KOPT-K1 (cell line): Measurements from ENCODE around the gene SULT1E1.

ENCODE experiments used
- H3K27ac ChIP-seq: fragments of 200-600 bp; sonication (generic); 2 replicates; pipeline ENCODE4 v1.5.1; 2016; ENCODE audit warnings: antibody characterized with exemption, mild to moderate bottlenecking, low read depth, low read length; ENCODE audit not compliant: poor library complexity, severe bottlenecking
- H3K36me3 ChIP-seq: fragments of 200-600 bp; sonication (generic); 2 replicates; pipeline ENCODE4 v1.5.1; 2017; ENCODE audit warnings: antibody characterized with exemption, mild to moderate bottlenecking, low read length, moderate library complexity; ENCODE audit not compliant: insufficient read depth
- H3K9me3 ChIP-seq: fragments of 200-600 bp; sonication (generic); 2 replicates; pipeline ENCODE4 v1.5.1; 2017; ENCODE audit warnings: antibody characterized with exemption, low read length, mild to moderate bottlenecking; ENCODE audit not compliant: insufficient read depth, poor library complexity, severe bottlenecking

The SULT1E1 gene

DNA sequence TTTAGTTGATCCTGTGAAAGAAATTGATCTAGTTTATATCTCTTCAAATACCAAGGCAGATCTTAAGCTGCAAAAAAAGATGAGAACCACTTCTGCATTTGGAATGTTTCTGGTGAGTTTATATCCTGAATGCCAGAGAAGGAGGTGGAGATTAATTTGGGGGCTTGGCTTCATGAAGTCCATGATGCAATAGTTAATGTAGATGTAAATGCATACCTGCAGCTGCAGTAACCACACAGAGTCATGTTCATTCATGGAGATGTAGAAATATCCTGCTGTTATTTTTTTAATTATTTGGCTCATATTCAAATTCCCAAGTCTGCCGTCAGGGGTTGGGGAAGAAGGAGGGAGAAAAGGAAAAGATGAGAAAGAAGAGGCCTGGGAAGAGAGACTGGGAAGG, at the start of gene SULT1E1:
SULT1E1 (minus strand) TSS at position 94 of the 400 bp plus-strand sequence. CDS start 2,501 bp downstream, outside the sequence.
- H3K9me3 ChIP-seq = no peaks in the 10 kb centered on the region
- no peaks in the 10 kb centered on the region for H3K36me3 ChIP-seq
- H3K27ac ChIP-seq = no peak within 1 kb of the TSS

- Histone ChIP-seq H3K27ac (no peak overlapping the region), H3K36me3 (no peaks in the 10 kb centered on the region)
These were observed 49.2 kb upstream of the SULT1E1 start for GRCh38 chr4:69909195-69909594.

GRCh38 chr4:69907151-69907550, 47.2 kb upstream of the SULT1E1 start:
- Histone ChIP-seq H3K9me3 (no peaks in the 10 kb centered on the region), H3K27ac (no peak overlapping the region), H3K36me3 (no peaks in the 10 kb centered on the region)

More at GRCh38 chr4:69909195-69909594, 49.2 kb upstream of the SULT1E1 start:
- no peaks in the 10 kb centered on the region for H3K9me3 ChIP-seq

DNA sequence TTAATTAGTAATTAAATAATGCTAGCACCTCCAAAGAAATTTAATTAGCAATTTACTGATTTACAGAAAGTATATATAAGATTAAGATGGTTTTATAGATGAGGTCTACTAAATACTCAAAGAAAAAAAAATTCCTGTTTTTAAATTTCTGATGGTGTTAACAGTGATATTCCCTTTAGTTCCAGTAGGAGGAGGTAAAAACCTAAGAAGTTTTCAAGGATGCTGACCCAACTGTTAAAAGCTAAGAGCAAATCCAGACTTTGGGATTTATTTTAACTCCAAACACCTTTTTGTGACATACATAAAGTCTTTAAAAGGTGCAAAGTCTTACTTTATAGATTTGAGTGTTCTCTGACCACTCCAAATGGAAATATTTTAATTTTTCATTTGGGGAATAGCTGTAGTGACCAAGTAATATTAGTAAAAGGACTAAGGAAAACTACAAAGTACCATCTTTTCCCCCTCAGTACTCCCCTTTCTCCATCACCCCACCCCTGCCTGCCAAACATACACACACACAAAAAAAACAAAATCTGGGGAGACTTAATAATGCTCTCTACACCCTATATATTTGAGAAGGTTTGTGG, 36.7 kb upstream of the SULT1E1 start:
- no peaks in the 10 kb centered on the region for H3K9me3 ChIP-seq
- no peak overlapping the region for H3K27ac ChIP-seq
- H3K36me3 ChIP-seq = no peaks in the 10 kb centered on the region

DNA sequence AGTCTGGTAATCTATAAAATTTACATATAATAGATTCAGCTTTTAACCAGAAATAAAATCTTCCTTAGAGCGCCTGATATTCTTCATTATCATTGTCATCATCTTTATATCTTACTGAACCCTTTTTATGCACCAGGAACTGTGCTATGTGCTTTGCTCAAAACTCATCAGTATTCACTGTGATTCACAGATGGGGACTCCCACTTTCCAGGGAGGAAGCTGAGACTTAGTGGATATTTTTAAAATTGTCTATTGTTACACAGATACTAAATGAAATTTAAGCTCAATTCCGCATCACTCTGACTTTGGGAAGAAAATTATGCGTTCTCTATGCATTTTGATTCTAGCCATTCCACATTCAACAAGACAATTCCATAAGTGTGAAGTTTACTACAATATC, 34.8 kb upstream of the SULT1E1 start:
- Histone ChIP-seq H3K27ac (no peak overlapping the region), H3K9me3 (no peaks in the 10 kb centered on the region), H3K36me3 (no peaks in the 10 kb centered on the region)

- no peaks in the 10 kb centered on the region for H3K9me3 ChIP-seq
- H3K36me3 ChIP-seq = no peaks in the 10 kb centered on the region
- no peak overlapping the region for H3K27ac ChIP-seq
These were observed 34.2 kb upstream of the SULT1E1 start for GRCh38 chr4:69894186-69894585.

- no peak overlapping the region for H3K27ac ChIP-seq
- H3K36me3 ChIP-seq = no peaks in the 10 kb centered on the region
- no peaks in the 10 kb centered on the region for H3K9me3 ChIP-seq
These were observed 28.4 kb upstream of the SULT1E1 start for GRCh38 chr4:69888336-69888735.

DNA sequence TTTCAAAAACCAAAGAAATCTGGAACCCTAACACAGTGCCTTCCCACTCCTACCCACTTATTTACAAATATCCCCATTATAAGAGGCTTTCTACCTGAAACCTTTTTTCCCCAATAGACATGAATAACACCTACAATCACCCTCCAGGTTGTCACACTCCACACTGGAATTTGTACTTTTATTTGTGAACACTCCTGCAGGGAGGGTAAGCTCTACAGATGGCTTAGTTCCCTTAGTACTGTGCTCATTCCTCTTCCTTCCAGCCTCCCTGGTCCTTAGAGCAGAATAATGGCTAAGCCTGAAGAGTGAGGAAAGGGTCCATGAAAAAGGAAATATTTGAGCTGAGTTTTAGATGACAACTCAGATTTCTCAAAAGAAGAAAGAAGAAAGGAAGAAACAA, 22.2 kb upstream of the SULT1E1 start:
- no peak overlapping the region for H3K27ac ChIP-seq
- H3K36me3 ChIP-seq = no peaks in the 10 kb centered on the region
- H3K9me3 ChIP-seq = no peaks in the 10 kb centered on the region

GRCh38 chr4:69881173-69881773, 21.3 kb upstream of the SULT1E1 start:
- no peak overlapping the region for H3K27ac ChIP-seq
- H3K9me3 ChIP-seq = no peaks in the 10 kb centered on the region
- H3K36me3 ChIP-seq = no peaks in the 10 kb centered on the region

DNA sequence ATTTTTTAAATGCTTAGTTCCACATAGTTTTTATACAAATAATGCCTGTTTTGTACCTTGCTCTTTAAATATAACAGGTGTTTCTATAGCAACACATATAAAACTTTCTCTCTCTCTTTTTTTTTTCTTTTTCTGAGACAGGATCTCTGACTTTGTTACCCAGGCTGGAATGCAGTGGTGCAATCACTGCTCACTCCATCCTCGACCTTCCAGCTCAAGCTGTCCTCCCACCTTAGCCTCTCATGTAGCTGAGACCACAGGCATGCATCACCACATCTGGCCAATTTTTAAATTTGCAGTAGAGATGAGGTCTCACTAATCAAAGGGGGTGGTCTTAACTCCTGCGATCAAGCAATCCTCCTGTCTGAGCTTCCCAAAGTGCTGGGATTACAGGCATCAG, 18.3 kb upstream of the SULT1E1 start:
- H3K36me3 ChIP-seq = no peaks in the 10 kb centered on the region
- no peak overlapping the region for H3K27ac ChIP-seq
- no peaks in the 10 kb centered on the region for H3K9me3 ChIP-seq

DNA sequence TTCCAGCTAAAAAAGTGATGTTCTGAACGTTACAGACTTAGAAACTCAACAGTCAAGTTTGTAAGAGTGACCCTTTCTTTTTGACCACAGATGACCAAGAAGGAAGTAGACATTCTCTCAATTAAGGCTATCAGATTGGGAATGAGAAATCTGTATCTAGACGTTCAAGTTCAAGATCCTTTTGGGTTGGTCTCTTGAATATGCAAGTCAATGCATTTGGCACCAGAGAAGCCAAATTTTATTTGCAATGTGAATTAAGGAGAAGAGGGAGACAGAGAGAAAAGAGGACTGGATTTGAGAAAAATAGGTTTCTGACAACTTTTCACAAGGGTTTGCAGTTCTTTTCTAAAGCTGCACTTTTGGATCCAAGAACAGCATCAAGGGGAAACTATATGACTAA, 17.5 kb upstream of the SULT1E1 start:
- H3K36me3 ChIP-seq = no peaks in the 10 kb centered on the region
- no peaks in the 10 kb centered on the region for H3K9me3 ChIP-seq
- no peak overlapping the region for H3K27ac ChIP-seq

DNA sequence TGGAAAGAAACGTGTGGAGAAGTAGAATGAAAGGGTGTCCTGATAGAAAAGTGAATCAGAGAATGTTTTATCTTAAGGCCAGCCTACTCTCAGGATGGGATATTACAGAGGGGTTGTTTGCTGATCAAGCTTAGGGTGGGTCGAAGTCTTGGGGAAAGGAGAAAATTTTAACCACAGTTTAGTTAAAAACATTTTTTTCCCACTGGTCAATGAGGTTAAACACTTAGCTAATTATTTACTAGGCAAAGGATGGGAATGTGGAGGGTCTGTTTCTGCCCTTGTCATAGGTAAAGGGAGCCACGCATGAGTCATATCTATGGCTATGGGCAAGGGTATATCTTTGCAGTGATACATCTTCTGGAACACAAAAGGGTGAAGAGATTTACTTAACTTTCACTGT, 16.1 kb upstream of the SULT1E1 start:
- Histone ChIP-seq H3K36me3 (no peaks in the 10 kb centered on the region), H3K27ac (no peak overlapping the region), H3K9me3 (no peaks in the 10 kb centered on the region)

- Histone ChIP-seq H3K27ac (no peak overlapping the region), H3K9me3 (no peaks in the 10 kb centered on the region), H3K36me3 (no peaks in the 10 kb centered on the region)
These were observed 15.6 kb upstream of the SULT1E1 start for GRCh38 chr4:69875576-69875975.

DNA sequence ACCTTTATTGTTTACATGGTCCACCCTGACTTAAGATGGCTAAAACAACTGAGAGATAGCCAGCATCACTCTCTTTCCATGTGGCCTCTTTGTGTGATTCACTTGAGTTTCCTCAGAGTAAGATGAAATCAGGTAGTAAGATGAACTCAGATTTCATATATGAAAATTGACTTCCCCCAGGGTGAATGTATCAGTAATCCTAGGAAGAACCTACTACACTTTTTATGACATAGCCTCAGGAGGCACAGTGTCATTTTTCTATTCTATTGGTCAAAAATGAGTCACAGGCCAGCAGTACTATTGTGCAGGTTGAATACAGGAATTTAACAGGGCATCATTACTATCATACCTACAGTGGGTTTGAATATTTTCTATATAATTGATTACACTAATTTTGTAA, 14.6 kb upstream of the SULT1E1 start:
- Histone ChIP-seq H3K36me3 (no peaks in the 10 kb centered on the region), H3K9me3 (no peaks in the 10 kb centered on the region), H3K27ac (no peak overlapping the region)

GRCh38 chr4:69861756-69862155, 1.8 kb upstream of the SULT1E1 start:
- H3K9me3 ChIP-seq = no peaks in the 10 kb centered on the region
- no peak overlapping the region for H3K27ac ChIP-seq

More at GRCh38 chr4:69861756-69862155, 1.8 kb upstream of the SULT1E1 start:
- H3K36me3 ChIP-seq = no peaks in the 10 kb centered on the region
